SK-N-SH treated with all-trans-retinoic acid at 6 μM for 48 hours (cell line): Measurements from ENCODE around the gene ABLIM1.

Experiments used
- RARB ChIP-seq: fragments of 250-450 bp; sonication (Bioruptor Pico); IDR thresholded peaks from 2 replicates; pipeline ENCODE4 v1.8.0; 2021; ENCODE audit warnings: mild to moderate bottlenecking, moderate library complexity
- SNAI2 ChIP-seq: fragments of 250-450 bp; sonication (Bioruptor Pico); IDR thresholded peaks from 2 replicates; pipeline ENCODE4 v1.5.0; 2020; ENCODE audit warnings: mild to moderate bottlenecking, moderate library complexity

DNA sequence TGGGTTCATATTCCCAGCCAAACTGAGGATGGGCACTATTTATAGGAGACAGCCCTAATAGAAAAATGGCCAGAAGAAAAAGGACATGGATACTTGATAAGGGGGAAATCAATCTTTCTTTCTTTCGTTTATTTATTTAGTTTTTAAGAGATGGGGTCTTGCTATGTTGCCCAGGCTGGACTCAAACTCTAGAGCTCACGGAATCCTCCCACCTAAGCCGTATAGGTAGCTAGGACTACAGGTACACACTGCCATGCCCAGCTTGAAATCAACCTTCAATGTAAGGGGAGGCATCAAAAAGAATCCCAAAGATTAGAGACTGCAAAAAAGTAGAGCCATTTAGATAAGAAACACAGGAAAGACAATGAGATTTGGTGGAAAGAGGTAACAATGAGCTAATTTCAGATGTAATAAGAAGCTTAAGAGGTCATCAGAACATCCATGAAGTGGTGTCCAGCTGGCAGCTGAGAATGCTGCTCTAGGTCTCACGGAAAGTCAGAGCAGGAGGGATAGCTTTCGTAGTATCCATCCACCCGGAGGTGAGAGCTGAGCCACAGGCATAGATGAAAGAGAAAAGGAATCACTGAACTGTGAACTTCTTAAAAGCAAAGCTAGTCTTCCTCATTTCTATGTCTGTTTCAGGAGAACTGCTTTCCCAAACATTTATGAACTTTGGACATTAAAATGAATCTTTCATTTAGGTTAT is 10.5 kb upstream of the ABLIM1 start:
- TF ChIP-seq SNAI2 (no peak), RARB (CRISPR knock-in tag) (no peak)
